HG03025 (cell line): ENCODE data around the gene CPAMD8.
"Not testable (repeated sequence)": the region's sequence is repeated elsewhere in the genome, so short reads cannot be mapped to it uniquely, and the experiment has no call there.

ENCODE experiments used
- ATAC-seq: cut with Tn5 transposase; IDR thresholded peaks from one replicate; pipeline ENCODE4 v1.9.1; 2021; ENCODE audit warnings: mild to moderate bottlenecking, moderate library complexity; ENCODE audit not compliant: unreplicated experiment, low FRiP score

Gene CPAMD8

GRCh38 chr19:16878181-16878965 is 148.2 kb downstream of the CPAMD8 start:
- ATAC-seq, result no peak

GRCh38 chr19:16877581-16877980 is 149.0 kb downstream of the CPAMD8 start:
- no peak for ATAC-seq

DNA sequence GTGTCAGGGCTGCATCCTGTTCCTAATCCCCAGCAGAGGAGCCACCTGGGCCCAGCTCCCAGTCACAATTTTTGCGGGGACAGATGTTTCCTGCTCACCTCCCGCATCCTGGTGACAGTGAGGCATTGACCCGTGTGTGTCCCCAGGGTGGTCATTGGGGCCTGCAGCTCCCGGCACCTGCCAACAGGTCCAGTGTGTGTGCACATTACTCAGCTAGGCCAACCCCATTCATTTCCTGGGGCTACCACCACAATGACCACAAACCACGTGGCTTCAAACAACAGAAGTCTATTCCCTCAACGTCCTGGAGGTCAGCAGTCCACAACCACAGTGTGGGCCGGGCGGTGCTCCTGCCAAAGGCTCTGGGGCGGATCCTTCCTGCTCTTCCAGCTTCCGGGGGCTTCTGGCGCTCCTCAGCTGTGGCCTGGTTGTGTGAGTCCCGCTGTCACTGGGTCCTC is 149.7 kb downstream of the CPAMD8 start:
- ATAC-seq, result no peak

- ATAC-seq, result no peak
Observed at GRCh38 chr19:16875584-16876555, 150.7 kb downstream of the CPAMD8 start.

GRCh38 chr19:16874978-16875299 is 151.7 kb downstream of the CPAMD8 start:
- ATAC-seq, result not testable (repeated sequence)

GRCh38 chr19:16874250-16874977 is 152.2 kb downstream of the CPAMD8 start:
- no peak for ATAC-seq

- ATAC-seq, result no peak
Observed at GRCh38 chr19:16873594-16873993, 153.0 kb downstream of the CPAMD8 start.

DNA sequence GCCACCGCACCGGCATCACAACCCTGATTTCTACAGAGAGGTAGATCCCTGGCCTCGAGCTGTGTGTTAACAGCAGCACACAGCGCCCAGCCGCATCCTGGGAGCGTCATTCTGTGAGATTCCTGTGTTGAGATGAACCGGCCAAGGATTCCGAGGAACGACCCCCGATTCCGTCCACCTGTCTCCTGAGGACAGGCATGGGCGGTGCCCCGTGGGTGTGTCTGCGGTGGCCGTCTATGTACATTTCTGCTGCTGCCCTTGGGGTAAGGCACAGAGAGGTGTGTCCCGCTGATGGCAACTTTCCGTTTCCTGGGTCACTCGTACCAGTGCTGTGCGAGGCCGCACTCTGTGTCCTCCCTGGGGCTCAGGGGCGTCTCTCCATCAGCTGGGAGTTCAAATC is 153.9 kb downstream of the CPAMD8 start:
- no peak for ATAC-seq

- ATAC-seq, result no peak
Observed at GRCh38 chr19:16871871-16872270, 154.7 kb downstream of the CPAMD8 start.

GRCh38 chr19:16869331-16869972 is 157.2 kb downstream of the CPAMD8 start:
- no peak for ATAC-seq

DNA sequence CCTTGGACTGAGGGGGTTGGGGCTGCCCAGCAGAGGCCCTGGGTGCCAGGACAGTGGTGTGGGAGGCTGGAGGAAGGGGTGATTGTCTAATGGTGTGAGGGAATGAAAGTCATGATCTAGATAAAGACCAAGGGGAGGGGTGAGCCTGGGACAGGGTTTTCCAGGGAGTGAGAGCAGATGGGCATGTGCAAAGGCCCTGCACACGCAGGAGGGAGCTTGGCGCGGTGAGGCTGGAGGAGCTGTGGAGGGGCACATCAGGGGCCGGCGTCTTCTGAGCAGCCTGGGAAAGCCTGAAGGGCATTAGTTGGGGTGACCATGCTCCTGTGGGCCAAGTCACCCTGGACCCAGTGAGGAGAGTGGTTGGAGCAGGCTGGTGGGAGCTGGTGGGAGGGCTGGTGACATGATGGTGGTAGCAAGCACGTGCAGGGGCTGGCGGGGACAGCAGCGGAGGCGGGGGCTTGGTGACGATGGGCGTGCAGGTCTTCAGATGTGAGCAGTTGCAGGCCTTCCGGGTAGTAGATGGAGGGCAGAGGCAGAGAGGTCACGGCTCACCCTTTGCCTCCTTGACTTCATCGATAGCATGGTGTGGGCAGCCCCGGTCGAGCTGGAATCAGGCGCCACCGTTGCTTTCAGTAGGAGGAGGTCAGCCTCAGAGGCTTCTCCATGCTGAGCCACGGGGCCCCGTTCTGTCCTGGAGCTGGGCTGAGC is 158.0 kb downstream of the CPAMD8 start:
- ATAC-seq, result no peak

DNA sequence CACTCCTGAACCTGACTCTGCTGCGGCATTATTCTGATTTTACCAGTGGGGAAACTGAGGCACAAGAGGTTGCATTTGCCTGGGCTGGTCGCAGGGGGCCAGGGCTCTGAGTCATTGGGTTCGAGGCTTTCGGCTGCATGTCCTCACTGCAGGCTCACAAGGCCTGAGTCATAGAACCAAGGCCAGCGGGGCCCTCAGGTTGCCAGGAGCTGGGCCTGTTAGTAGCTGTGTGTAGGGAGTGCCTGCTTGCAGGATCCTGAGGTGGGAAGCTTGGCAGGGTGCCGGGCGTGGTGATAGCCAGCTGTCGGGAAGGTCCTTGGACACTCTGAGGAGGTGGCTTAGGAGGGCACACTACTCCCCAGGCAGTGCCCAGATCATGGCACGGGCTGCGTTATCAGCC is 159.4 kb downstream of the CPAMD8 start:
- no peak for ATAC-seq

- no peak for ATAC-seq
Observed at GRCh38 chr19:16862826-16863415, 163.7 kb downstream of the CPAMD8 start.

GRCh38 chr19:16861834-16862233 is 164.8 kb downstream of the CPAMD8 start:
- ATAC-seq, result no peak

DNA sequence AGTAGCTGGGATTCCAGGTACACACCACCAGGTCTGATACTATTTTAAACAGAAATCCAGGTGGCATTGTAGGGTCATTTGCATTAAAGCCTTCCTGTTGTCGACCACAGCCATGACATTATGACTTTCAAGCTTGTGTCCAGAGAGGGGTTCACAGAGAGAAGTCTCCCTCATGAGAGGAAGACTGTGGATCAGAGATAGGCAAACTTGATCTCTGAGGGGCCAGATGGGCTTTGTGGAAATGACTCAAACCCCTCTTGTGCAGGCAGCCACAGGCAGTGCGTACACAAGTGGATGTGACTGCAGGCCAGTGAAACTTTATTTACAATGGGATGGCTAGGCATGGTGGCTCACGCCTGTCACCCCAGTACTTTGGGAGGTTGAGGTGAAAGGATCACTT is 165.6 kb downstream of the CPAMD8 start:
- ATAC-seq, result no peak

- no peak for ATAC-seq
Observed at GRCh38 chr19:16860118-16860517, 166.5 kb downstream of the CPAMD8 start.

- no peak for ATAC-seq
Observed at GRCh38 chr19:16859626-16860025, 167.0 kb downstream of the CPAMD8 start.

DNA sequence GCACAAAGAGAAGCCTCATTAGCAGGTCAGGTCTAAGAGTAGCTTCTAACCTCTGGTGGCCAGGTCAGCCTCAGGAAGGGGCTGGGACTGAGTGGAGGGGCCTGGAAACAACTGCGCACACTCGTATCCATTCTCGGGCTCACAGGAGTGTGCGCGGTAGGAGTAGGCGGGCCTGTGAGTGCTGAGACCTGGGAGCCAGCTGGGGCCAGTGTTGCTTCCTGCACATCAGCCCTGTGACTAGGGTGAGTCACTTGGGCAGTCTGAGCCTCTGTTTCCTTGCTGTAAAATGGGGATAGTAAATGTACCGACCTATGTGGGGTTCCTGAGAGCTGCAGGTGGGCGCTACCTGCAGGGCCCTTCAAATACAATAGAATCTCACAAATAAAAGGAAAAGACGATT is 170.5 kb downstream of the CPAMD8 start:
- no peak for ATAC-seq

GRCh38 chr19:16853066-16853465 is 173.5 kb downstream of the CPAMD8 start:
- ATAC-seq, result no peak
